Ectodermal cell (in vitro differentiated cells): ENCODE data around the gene CCL26.
"Not testable (repeated sequence)": the region's sequence is repeated elsewhere in the genome, so short reads cannot be mapped to it uniquely, and the experiment has no call there.

ENCODE experiments used
- H3K27ac ChIP-seq: 2 replicates; pipeline ENCODE4 v1.7.0; 2013; ENCODE audit warnings: mild to moderate bottlenecking, low read depth, low read length; ENCODE audit not compliant: insufficient read depth, poor library complexity, severe bottlenecking
- H3K27me3 ChIP-seq: 2 replicates; pipeline ENCODE4 v1.7.0; 2013; ENCODE audit warnings: mild to moderate bottlenecking, low read length; ENCODE audit not compliant: insufficient read depth, control insufficient read depth, poor library complexity, severe bottlenecking
- H3K36me3 ChIP-seq: one replicate; pipeline ENCODE4 v1.7.0; 2013; ENCODE audit warnings: low read length; ENCODE audit not compliant: control insufficient read depth, insufficient read depth
- H3K4me1 ChIP-seq: one replicate; pipeline ENCODE4 v1.7.0; 2013; ENCODE audit warnings: low read length; ENCODE audit not compliant: control insufficient read depth, insufficient read depth
- H3K4me3 ChIP-seq: 2 replicates; pipeline ENCODE4 v1.7.0; 2013; ENCODE audit warnings: low read depth, low read length, control low read depth; ENCODE audit not compliant: insufficient read depth
- H3K9me3 ChIP-seq: 2 replicates; pipeline ENCODE4 v1.7.0; 2013; ENCODE audit warnings: mild to moderate bottlenecking, low read length, moderate library complexity; ENCODE audit not compliant: control insufficient read depth
- WGBS, 2 experiments: methylation state at CpG; one replicate each; pipeline ENCODE4 v1.1.7; 2013; ENCODE audit warnings: missing lambda C conversion rate in 2 of 2; 5-methylcytosine and 5-hydroxymethylcytosine counted together

The CCL26 gene

DNA sequence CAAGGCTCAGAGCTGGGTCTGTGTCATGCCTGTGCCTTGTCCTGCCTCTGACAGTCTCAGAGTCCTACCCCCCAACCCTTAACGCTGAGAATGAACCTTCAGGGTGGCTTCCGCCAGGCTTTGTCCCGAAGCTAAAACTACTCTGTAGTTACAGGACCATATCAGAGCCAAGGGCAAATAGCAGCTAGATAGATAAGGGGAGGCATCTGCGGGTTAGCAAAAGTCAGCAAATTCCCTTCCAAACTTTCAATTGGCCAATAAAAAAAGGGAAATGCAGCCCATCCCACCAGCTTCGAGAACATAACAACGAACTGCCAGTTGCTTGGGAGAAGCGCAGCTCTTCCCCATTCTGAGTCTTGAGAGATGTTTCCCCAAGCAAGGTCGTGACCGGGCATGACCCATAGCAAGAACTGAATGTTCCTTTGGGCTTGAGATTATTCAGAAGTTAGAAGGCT is 23.8 kb upstream of the CCL26 start:
- no peak overlapping the region for H3K4me3 ChIP-seq
- no peaks in the 10 kb centered on the region for H3K9me3 ChIP-seq
- H3K27ac ChIP-seq = no peak overlapping the region
- 90% methylated on average over 9 of the region's 9 CpGs for WGBS, 2 experiments
- H3K36me3 ChIP-seq = no peaks in the 10 kb centered on the region
- H3K27me3 ChIP-seq = no peaks in the 10 kb centered on the region
- no peaks in the 10 kb centered on the region for H3K4me1 ChIP-seq

DNA sequence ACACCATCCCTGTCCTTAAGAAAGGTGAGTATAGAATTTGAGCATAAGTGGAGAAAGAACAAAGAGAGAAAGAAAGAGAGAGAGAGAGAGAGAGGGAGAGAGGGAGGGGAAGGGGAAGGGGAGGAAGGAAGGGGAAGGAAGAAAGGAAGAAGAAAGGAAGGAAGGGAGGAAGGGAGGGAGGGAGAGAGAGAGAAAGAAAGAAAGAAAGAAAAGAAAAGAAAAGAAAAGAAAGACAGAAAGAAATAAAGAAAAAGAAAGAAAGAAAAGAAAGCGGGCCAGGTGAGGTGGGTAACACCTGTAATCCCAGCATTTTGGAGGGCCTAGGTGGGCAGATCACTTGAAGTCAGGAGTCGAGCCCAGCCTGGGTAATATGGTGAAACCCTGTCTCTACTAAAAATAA is 21.7 kb upstream of the CCL26 start:
- WGBS, 2 experiments = 97% methylated on average over 2 of the region's 2 CpGs
- Histone ChIP-seq H3K27me3 (no peaks in the 10 kb centered on the region), H3K9me3 (no peaks in the 10 kb centered on the region), H3K4me1 (no peaks in the 10 kb centered on the region), H3K4me3 (no peak overlapping the region), H3K36me3 (no peaks in the 10 kb centered on the region), H3K27ac (no peak overlapping the region)

DNA sequence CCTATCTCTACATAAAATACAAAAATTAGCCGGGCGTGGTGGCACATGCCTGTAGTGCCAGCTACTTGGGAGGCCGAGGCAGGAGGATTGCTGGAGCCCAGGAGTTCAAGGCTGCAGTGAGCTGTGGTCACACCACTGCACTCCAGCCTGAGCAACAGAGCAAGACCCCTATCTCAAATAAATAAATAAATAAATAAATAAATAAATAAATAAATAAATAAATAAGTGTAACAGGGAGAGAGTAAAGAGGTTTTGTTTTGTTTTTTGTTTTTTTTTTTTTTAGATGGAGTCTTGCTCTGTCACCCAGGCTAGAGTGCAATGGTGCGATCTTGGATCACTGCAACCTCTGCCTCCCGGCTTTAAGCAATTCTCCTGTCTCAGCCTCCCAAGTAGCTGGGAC is 20.6 kb upstream of the CCL26 start:
- WGBS, 2 experiments = 94 to 97% methylated on average over 5 of the region's 5 CpGs
- not testable (repeated sequence) for H3K36me3 ChIP-seq

DNA sequence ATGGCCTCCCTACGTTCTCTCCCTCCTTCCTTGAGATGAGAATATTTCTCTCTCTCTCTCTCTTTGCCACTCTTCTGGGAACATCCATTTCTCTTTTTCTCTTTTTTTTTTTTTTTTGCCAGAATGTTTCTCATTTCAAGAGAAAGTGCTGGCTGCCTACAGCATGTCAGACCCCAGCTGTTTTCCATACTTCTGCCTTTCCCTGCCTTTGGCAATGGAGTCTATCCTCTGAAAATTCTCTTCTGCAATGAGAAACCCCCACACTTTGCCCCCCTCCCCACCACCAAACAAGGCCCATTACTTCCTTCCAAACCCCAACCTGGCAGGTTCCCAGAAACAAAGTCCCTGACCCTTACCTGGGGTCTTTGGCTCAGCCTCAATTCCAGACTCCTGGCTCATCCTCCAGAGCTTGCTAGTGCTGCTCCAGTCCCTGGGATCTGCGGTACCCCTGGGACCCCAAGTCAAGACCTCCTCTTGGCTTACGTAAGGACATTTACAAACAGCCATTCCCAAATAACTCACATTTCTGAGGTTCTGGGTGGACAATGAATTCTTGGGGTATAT is 17.4 kb upstream of the CCL26 start:
- WGBS, 2 experiments = 86 to 94% methylated on average over 3 of the region's 3 CpGs
- H3K27me3 ChIP-seq = no peaks in the 10 kb centered on the region
- no peaks in the 10 kb centered on the region for H3K36me3 ChIP-seq
- no peak overlapping the region for H3K27ac ChIP-seq
- no peaks in the 10 kb centered on the region for H3K4me1 ChIP-seq
- no peak overlapping the region for H3K4me3 ChIP-seq
- H3K9me3 ChIP-seq = no peaks in the 10 kb centered on the region

More for the DNA sequence above, 20.6 kb upstream of the CCL26 start:
- H3K4me1 ChIP-seq, H3K9me3 ChIP-seq, H3K4me3 ChIP-seq, H3K27me3 ChIP-seq, H3K27ac ChIP-seq: not testable (repeated sequence)

DNA sequence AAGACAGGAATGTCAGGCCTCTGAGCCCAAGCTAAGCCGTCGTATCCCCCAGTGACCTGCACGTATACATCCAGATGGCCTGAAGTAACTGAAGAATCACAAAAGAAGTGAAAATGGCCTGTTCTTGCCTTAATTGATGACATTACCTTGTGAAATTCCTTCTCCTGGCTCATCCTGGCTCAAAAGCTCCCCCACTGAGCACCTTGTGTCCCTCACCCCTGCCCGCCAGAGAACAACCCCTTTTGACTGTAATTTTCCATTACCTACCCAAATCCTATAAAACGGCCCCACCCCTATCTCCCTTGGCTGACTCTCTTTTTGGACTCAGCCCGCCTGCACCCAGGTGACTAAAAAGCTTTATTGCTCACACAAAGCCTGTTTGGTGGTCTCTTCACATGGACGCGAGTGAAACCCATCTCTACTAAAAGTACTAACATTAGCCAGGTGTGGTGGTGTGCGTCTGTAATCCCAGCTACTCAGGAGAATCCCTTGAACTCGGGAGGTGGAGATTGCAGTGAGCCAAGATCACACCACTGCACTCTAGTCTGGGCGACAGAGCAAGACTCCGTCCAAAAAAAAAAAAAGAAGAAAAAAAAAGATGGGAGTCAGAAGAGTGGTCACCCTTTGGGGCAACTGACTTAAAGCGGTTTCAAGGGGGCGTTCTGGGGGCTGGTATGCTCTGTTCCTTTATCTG is 16.3 kb upstream of the CCL26 start:
- not testable (repeated sequence) for H3K36me3 ChIP-seq, H3K4me1 ChIP-seq, H3K27me3 ChIP-seq, H3K4me3 ChIP-seq, H3K27ac ChIP-seq, H3K9me3 ChIP-seq
- whole genome bisulfite sequencing, 2 experiments = 36 to 37% methylated on average over 14 of the region's 14 CpGs

DNA sequence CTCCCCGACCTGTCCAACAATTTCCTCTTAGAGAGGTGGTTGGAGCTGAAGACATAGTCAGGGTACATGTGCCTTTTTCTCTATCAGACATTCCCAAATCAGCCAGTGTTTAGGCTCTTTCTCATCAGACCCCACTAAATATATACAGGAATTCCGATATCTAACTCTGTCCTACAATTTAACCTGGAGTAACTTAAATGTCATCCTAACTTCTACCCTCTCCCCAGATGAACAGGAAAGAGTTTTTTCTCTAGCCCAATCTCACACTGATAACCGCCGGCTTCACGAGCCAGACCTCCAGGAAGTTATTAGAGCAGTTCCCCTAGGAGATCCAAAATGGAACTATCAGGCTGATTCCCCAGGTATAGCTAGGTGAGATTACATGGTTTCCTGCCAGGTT is 11.0 kb upstream of the CCL26 start:
- not testable (repeated sequence) for H3K4me1 ChIP-seq, H3K27me3 ChIP-seq, H3K4me3 ChIP-seq, H3K9me3 ChIP-seq, H3K36me3 ChIP-seq, H3K27ac ChIP-seq
- WGBS, 2 experiments = 95 to 100% methylated on average over 5 of the region's 5 CpGs

DNA sequence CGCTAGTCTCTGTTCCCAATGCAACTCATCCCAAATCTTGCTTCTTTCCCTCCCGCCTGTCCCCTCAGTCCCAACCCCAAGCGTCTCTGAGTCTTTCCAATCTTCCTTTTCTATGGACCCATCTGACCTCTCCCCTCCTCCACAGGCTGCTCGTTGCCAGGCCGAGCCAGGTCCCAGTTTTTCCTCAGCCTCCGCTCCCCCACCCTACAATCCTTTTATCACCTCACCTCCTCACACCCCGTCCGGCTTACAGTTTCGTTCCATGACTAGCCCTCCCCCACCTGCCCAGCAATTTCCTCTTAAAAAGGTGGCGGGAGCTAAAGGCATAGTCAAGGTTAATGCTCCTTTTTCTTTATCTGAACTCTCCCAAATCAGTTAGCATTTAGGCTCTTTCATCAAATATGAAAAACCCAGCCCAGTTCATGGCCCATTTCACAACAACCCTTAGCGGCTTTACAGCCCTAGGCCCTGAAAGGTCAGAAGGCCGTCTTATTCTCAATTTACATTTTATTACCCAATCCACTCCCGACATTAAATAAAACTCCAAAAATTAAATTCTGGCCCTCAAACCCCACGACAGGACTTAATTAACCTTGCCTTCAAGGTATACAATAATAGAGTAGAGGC is 8.7 kb upstream of the CCL26 start:
- 72 to 78% methylated on average over 13 to 14 of the region's 14 CpGs for WGBS, 2 experiments
- H3K27me3 ChIP-seq, H3K36me3 ChIP-seq, H3K27ac ChIP-seq, H3K4me3 ChIP-seq, H3K9me3 ChIP-seq, H3K4me1 ChIP-seq: not testable (repeated sequence)

DNA sequence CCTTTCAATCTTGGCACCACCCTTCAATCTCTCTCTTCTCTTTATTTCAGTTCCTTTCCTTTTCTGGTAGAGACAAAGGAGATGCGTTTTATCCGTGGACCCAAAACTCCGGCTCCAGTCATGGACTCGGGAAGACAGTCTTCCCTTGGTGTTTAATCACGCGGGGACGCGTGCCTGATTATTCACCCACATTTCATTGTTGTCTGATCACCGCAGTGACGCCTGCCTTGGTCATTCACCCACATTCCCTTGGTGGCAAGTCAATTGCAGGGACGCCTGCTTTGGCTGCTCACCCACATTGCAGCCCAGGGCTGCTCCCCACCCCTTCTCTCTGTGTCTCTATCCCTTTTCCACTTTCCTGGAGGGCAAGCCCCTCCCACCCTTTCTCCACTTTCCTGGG is 7.5 kb upstream of the CCL26 start:
- WGBS, 2 experiments = 62 to 63% methylated on average over 11 of the region's 11 CpGs
- H3K4me3 ChIP-seq, H3K9me3 ChIP-seq, H3K27ac ChIP-seq, H3K27me3 ChIP-seq, H3K4me1 ChIP-seq, H3K36me3 ChIP-seq: not testable (repeated sequence)

DNA sequence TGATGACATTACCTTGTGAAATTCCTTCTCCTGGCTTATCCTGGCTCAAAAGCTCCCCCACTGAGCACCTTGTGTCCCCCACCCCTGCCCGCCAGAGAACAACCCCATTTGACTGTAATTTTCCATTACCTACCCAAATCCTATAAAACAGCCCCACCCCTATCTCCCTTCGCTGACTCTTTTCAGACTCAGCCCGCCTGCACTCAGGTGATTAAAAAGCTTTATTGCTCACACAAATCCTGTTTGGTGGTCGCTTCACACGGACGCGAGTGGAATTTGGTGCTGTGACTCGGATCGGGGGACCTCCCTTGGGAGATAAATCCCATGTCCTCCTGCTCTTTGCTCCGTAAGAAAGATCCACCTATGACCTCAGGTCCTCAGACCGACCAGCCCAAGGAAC is 7.0 kb upstream of the CCL26 start:
- H3K4me3 ChIP-seq, H3K36me3 ChIP-seq, H3K27ac ChIP-seq, H3K9me3 ChIP-seq, H3K27me3 ChIP-seq, H3K4me1 ChIP-seq: not testable (repeated sequence)
- WGBS, 2 experiments = 49 to 54% methylated on average over 11 of the region's 11 CpGs

DNA sequence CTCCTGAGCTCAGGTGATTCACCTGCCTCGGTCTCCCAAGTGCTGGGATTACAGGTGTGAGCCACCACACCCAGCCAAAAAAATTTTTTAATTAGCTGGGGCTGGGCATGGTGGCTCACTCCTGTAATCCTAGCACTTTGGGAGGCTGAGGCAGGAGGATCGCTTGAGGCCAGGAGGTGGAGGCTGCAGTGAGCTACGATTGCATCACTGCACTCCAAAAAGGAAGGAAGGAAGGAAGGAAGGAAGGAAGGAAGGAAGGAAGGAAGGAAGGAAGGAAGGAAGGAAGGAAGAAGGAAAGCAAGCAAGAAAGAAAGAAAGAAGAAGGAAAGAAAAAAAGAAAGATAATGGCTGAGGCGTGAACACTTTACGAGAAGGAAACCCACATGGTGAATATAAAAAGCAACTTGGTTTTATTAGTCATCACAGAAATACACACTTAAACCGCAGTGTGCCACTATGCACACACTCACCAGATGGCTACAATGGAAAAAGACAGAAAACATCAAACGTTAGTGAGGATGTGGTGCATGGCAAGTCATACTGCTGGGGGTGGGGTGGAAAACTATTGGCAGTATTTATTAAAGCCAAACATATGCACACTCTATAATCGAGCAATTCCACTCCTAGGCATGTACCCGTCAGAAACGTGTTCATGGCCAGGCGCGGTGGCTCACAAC is 4.4 kb upstream of the CCL26 start:
- H3K27ac ChIP-seq = no peak overlapping the region
- no peaks in the 10 kb centered on the region for H3K27me3 ChIP-seq
- H3K36me3 ChIP-seq = no peaks in the 10 kb centered on the region
- H3K9me3 ChIP-seq = no peaks in the 10 kb centered on the region
- H3K4me1 ChIP-seq = no peaks in the 10 kb centered on the region
- no peak overlapping the region for H3K4me3 ChIP-seq
- 88 to 89% methylated on average over 11 to 12 of the region's 12 CpGs for WGBS, 2 experiments
